ENCODE data around the gene MIA2.

DNA sequence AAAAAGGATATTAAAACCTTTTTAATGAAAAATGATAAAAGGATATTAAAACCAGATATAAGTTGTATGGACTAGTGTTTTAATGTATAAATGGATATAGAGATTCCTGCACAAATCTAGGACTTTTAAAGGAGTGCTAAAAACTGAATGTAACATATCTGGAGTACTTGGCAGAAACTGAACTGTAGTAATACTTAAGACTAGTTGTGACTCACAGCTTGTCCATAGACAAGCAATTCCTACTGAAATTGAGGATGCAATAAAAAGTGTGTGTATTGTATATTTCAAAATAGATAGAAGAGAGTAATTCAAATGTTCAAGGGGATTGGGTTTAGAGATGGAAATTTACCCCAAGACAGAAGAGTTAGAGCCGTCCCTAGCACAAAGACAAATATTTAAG, 138.9 kb downstream of the MIA2 start:
- no peak for TF ChIP-seq TAF1 (conservative IDR thresholded peaks at IDR 0.05)
- TF ChIP-seq, protein P1, sequence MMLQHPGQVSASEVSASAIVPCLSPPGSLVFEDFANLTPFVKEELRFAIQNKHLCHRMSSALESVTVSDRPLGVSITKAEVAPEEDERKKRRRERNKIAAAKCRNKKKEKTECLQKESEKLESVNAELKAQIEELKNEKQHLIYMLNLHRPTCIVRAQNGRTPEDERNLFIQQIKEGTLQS (IDR thresholded peaks at IDR 0.05), result no peak
- TF ChIP-seq, protein P2, sequence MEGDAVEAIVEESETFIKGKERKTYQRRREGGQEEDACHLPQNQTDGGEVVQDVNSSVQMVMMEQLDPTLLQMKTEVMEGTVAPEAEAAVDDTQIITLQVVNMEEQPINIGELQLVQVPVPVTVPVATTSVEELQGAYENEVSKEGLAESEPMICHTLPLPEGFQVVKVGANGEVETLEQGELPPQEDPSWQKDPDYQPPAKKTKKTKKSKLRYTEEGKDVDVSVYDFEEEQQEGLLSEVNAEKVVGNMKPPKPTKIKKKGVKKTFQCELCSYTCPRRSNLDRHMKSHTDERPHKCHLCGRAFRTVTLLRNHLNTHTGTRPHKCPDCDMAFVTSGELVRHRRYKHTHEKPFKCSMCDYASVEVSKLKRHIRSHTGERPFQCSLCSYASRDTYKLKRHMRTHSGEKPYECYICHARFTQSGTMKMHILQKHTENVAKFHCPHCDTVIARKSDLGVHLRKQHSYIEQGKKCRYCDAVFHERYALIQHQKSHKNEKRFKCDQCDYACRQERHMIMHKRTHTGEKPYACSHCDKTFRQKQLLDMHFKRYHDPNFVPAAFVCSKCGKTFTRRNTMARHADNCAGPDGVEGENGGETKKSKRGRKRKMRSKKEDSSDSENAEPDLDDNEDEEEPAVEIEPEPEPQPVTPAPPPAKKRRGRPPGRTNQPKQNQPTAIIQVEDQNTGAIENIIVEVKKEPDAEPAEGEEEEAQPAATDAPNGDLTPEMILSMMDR (IDR thresholded peaks at IDR 0.05; ENCODE audit: low read depth, low read length, missing input control), result no peak
- no peak for TF ChIP-seq HNF4G (IDR thresholded peaks at IDR 0.05)
- no peak for TF ChIP-seq SP1 (IDR thresholded peaks at IDR 0.05)
- TF ChIP-seq JUND (IDR thresholded peaks at IDR 0.05), result no peak

All from liver (tissue), 3 donors.